WTC11 (cell line): ENCODE results near the gene IPO4. TPM values are rescaled to one million over a fixed set of nuclear protein-coding genes. Genes with fewer than 3 reads are reported as not detected.

ENCODE experiments used
- ATAC-seq: fragments of 200-7000 bp; cut with Tn5 transposase; 2 replicates; pipeline ENCODE4 v1.10.0; 2021; ENCODE audit warnings: mild to moderate bottlenecking, moderate library complexity
- CTCF ChIA-PET: fragments of 300-600 bp; sonication (Branson Sonifier 250); formaldehyde crosslinking; loops from one replicate; lab custom pipeline; 2021; ENCODE audit warnings: antibody characterized with exemption; lab: Charles Lee
- POLR2A ChIA-PET: fragments of 350-600 bp; sonication (Branson Sonifier 250); formaldehyde crosslinking; loops from one replicate; lab custom pipeline; 2021; ENCODE audit warnings: antibody characterized with exemption; lab: Charles Lee
- DNase-seq: peaks from one replicate; pipeline ENCODE4 v3.0.0; 2021; ENCODE audit warnings: low spot score
- H3K27ac Mint-ChIP-seq: 2 replicates; pipeline ENCODE4 v1.8.0; 2021; ENCODE audit warnings: mixed read lengths
- H3K27me3 Mint-ChIP-seq: 2 replicates; pipeline ENCODE4 v1.8.0; 2021; ENCODE audit warnings: low read depth, mild to moderate bottlenecking, moderate library complexity, mixed read lengths
- H3K36me3 Mint-ChIP-seq: 2 replicates; pipeline ENCODE4 v1.8.0; 2021; ENCODE audit warnings: mixed read lengths
- H3K4me1 Mint-ChIP-seq: 2 replicates; pipeline ENCODE4 v1.8.0; 2022; ENCODE audit warnings: mixed read lengths
- H3K4me3 Mint-ChIP-seq: 2 replicates; pipeline ENCODE4 v1.8.0; 2021; ENCODE audit warnings: mild to moderate bottlenecking, moderate library complexity, mixed read lengths
- H3K9me3 Mint-ChIP-seq: 2 replicates; pipeline ENCODE4 v1.8.0; 2021; ENCODE audit warnings: mixed read lengths
- CBFB ChIP-seq: sonication (generic); formaldehyde crosslinking; IDR thresholded peaks from 2 replicates; pipeline ENCODE4 v1.8.1; 2022; ENCODE audit warnings: mild to moderate bottlenecking, low read depth, missing genetic modification reagents
- CREB1 ChIP-seq: sonication (generic); formaldehyde crosslinking; IDR thresholded peaks from 2 replicates; pipeline ENCODE4 v1.8.0; 2023; ENCODE audit warnings: mild to moderate bottlenecking, missing genetic modification reagents
- ERG ChIP-seq: fragments of 250-450 bp; sonication (Bioruptor Pico); IDR thresholded peaks from 2 replicates; pipeline ENCODE4 v1.8.0; 2021; ENCODE audit warnings: mild to moderate bottlenecking
- ESRRA ChIP-seq: sonication (generic); formaldehyde crosslinking; IDR thresholded peaks from 2 replicates; pipeline ENCODE4 v1.8.1; 2022; ENCODE audit warnings: mild to moderate bottlenecking, missing genetic modification reagents, borderline replicate concordance
- HMGA2 ChIP-seq: fragments of 250-450 bp; sonication (Bioruptor Pico); IDR thresholded peaks from 2 replicates; pipeline ENCODE4 v1.4.0; 2021; ENCODE audit warnings: mild to moderate bottlenecking, moderate library complexity
- PRRX2 ChIP-seq: fragments of 250-450 bp; sonication (Bioruptor Pico); IDR thresholded peaks from 2 replicates; pipeline ENCODE4 v1.8.0; 2021; ENCODE audit warnings: mild to moderate bottlenecking
- RORB ChIP-seq: fragments of 250-450 bp; sonication (Bioruptor Pico); IDR thresholded peaks from 2 replicates; pipeline ENCODE4 v1.9.0; 2021; ENCODE audit warnings: mild to moderate bottlenecking
- USF1 ChIP-seq: sonication (generic); formaldehyde crosslinking; IDR thresholded peaks from 2 replicates; pipeline ENCODE4 v1.8.0; 2022; ENCODE audit warnings: mild to moderate bottlenecking, missing genetic modification reagents
- ZNF396 ChIP-seq: fragments of 250-450 bp; sonication (Bioruptor Pico); IDR thresholded peaks from 2 replicates; pipeline ENCODE4 v1.8.0; 2021; ENCODE audit warnings: mild to moderate bottlenecking, moderate library complexity, borderline replicate concordance
- ZNF423 ChIP-seq: fragments of 250-450 bp; sonication (Bioruptor Pico); IDR thresholded peaks from 2 replicates; pipeline ENCODE4 v2.1.2; 2022; ENCODE audit warnings: mild to moderate bottlenecking, moderate library complexity
- ZNF512 ChIP-seq: sonication (generic); formaldehyde crosslinking; IDR thresholded peaks from 2 replicates; pipeline ENCODE4 v1.8.1; 2022; ENCODE audit warnings: missing genetic modification reagents, borderline replicate concordance
- total RNA-seq: library from RNA; stranded (reverse); gene quantifications from 3 replicates; pipeline ENCODE4 v1.2.3, GENCODE V29; 2021
- TF ChIP-seq, protein P1 (sequence below): sonication (generic); formaldehyde crosslinking; IDR thresholded peaks from 2 replicates; pipeline ENCODE4 v1.8.1; 2023; ENCODE audit warnings: mild to moderate bottlenecking, missing genetic modification reagents, moderate library complexity
- TF ChIP-seq, protein P2 (sequence below): sonication (generic); formaldehyde crosslinking; IDR thresholded peaks from 2 replicates; pipeline ENCODE4 v1.8.1; 2023; ENCODE audit warnings: mild to moderate bottlenecking, missing genetic modification reagents, borderline replicate concordance
- TF ChIP-seq, protein P3 (sequence below): fragments of 250-450 bp; sonication (Bioruptor Pico); IDR thresholded peaks from 2 replicates; pipeline ENCODE4 v1.9.0; 2021; ENCODE audit warnings: mild to moderate bottlenecking
- TF ChIP-seq, protein P4 (sequence below): sonication (generic); formaldehyde crosslinking; IDR thresholded peaks from 2 replicates; pipeline ENCODE4 v1.8.0; 2023; ENCODE audit warnings: missing genetic modification reagents, mild to moderate bottlenecking, borderline replicate concordance

IPO4 gene
- total RNA-seq, 1 experiment from 2014 or later = 128 TPM

DNA sequence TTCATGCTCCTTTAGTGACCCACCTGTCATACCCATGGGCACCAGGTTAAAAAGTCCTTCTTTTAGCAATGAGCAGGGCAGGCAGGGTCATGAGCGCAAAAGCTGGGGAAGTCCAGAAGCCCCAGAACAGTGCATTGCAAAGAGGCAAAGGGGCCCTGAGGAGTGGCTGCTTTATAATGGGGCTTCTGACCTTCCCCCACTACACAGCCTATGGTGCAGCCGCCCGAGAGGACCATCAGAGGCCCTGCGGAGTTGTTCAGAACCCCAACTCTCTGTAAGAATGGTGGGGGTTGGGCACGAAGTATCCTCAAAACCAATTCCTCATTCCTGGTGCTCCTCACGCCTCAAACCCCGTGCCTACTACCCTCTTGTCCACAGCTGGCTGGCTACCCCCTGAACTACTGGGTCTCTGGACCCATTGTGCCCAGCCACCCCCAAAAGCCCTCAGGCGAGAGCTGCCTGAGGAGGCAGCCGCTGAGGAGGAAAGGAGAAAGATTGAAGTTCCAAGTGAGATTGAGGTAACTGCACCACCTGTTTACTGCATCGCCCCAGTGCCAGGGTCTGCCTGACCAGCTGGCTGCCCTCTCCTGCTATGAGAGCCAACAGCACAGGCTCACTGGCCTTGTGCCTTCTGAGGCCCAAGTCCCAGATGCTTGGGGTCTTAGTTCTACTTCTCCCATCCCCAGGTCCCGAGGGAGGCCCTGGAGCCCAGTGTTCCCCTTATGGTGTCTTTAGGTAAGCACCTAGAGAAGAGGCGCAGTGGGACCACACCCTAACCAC, 10.0 kb downstream of the IPO4 start (continued):
- TF ChIP-seq, protein P1, sequence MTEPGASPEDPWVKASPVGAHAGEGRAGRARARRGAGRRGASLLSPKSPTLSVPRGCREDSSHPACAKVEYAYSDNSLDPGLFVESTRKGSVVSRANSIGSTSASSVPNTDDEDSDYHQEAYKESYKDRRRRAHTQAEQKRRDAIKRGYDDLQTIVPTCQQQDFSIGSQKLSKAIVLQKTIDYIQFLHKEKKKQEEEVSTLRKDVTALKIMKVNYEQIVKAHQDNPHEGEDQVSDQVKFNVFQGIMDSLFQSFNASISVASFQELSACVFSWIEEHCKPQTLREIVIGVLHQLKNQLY = no peak
- TF ChIP-seq PRRX2 = no peak
- TF ChIP-seq ZNF423 = no peak
- no peak for TF ChIP-seq CREB1
- no peak for TF ChIP-seq ERG (CRISPR knock-in tag)

DNA sequence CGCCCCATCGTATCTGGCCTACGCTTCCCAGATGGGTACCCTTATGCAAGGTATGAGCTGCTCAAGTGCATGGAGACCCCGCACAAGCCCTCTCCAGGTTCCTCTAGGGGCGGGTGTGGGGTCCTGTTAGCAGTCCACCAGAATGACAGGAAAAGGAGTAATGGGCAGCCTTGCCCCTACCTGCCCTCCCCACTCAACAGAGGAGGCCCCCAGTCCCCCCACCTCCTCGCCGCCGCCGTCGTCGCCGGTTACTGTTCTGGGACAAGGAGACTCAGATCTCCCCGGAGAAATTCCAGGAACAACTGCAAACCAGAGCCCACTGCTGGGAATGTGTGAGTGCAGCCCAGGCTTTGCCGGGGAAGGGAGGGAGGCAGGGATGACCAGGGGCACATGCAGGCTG, 10.7 kb downstream of the IPO4 start:
- Mint-ChIP-seq H3K27me3 (no peaks in the 10 kb centered on the region), H3K4me1 (0 out of 2 replicates have a peak, but pooled peaks cover 4% of the 10 kb centered on the region), H3K27ac (no peak overlapping the region), H3K9me3 (no peaks in the 10 kb centered on the region), H3K36me3 (peaks cover 27% of the 10 kb centered on the region), H3K4me3 (no peak overlapping the region)
- CTCF ChIA-PET = interaction anchor here (1.5 kb wide), 1 partner anchor 16 kb away, joined by 6 read pairs; the partner anchor contains the start of gene IRF9
- ATAC-seq (no peak), DNase-seq (no peak)
- TF ChIP-seq, protein P2, sequence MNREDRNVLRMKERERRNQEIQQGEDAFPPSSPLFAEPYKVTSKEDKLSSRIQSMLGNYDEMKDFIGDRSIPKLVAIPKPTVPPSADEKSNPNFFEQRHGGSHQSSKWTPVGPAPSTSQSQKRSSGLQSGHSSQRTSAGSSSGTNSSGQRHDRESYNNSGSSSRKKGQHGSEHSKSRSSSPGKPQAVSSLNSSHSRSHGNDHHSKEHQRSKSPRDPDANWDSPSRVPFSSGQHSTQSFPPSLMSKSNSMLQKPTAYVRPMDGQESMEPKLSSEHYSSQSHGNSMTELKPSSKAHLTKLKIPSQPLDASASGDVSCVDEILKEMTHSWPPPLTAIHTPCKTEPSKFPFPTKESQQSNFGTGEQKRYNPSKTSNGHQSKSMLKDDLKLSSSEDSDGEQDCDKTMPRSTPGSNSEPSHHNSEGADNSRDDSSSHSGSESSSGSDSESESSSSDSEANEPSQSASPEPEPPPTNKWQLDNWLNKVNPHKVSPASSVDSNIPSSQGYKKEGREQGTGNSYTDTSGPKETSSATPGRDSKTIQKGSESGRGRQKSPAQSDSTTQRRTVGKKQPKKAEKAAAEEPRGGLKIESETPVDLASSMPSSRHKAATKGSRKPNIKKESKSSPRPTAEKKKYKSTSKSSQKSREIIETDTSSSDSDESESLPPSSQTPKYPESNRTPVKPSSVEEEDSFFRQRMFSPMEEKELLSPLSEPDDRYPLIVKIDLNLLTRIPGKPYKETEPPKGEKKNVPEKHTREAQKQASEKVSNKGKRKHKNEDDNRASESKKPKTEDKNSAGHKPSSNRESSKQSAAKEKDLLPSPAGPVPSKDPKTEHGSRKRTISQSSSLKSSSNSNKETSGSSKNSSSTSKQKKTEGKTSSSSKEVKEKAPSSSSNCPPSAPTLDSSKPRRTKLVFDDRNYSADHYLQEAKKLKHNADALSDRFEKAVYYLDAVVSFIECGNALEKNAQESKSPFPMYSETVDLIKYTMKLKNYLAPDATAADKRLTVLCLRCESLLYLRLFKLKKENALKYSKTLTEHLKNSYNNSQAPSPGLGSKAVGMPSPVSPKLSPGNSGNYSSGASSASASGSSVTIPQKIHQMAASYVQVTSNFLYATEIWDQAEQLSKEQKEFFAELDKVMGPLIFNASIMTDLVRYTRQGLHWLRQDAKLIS (CRISPR knock-in tag) = no peak
- TF ChIP-seq ZNF396 (CRISPR knock-in tag) = no peak
- TF ChIP-seq HMGA2 (CRISPR knock-in tag) = no peak
- TF ChIP-seq, protein P3, sequence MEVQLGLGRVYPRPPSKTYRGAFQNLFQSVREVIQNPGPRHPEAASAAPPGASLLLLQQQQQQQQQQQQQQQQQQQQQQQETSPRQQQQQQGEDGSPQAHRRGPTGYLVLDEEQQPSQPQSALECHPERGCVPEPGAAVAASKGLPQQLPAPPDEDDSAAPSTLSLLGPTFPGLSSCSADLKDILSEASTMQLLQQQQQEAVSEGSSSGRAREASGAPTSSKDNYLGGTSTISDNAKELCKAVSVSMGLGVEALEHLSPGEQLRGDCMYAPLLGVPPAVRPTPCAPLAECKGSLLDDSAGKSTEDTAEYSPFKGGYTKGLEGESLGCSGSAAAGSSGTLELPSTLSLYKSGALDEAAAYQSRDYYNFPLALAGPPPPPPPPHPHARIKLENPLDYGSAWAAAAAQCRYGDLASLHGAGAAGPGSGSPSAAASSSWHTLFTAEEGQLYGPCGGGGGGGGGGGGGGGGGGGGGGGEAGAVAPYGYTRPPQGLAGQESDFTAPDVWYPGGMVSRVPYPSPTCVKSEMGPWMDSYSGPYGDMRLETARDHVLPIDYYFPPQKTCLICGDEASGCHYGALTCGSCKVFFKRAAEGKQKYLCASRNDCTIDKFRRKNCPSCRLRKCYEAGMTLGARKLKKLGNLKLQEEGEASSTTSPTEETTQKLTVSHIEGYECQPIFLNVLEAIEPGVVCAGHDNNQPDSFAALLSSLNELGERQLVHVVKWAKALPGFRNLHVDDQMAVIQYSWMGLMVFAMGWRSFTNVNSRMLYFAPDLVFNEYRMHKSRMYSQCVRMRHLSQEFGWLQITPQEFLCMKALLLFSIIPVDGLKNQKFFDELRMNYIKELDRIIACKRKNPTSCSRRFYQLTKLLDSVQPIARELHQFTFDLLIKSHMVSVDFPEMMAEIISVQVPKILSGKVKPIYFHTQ (CRISPR knock-in tag) = no peak
- TF ChIP-seq RORB (CRISPR knock-in tag) = no peak
- no peak for TF ChIP-seq ESRRA (CRISPR knock-in tag)
- TF ChIP-seq ERG (CRISPR knock-in tag) = no peak
- TF ChIP-seq USF1 (CRISPR knock-in tag) = no peak
- no peak for TF ChIP-seq CREB1
- no peak for TF ChIP-seq ZNF512 (CRISPR knock-in tag)
- TF ChIP-seq CBFB = no peak
- TF ChIP-seq, protein P4, sequence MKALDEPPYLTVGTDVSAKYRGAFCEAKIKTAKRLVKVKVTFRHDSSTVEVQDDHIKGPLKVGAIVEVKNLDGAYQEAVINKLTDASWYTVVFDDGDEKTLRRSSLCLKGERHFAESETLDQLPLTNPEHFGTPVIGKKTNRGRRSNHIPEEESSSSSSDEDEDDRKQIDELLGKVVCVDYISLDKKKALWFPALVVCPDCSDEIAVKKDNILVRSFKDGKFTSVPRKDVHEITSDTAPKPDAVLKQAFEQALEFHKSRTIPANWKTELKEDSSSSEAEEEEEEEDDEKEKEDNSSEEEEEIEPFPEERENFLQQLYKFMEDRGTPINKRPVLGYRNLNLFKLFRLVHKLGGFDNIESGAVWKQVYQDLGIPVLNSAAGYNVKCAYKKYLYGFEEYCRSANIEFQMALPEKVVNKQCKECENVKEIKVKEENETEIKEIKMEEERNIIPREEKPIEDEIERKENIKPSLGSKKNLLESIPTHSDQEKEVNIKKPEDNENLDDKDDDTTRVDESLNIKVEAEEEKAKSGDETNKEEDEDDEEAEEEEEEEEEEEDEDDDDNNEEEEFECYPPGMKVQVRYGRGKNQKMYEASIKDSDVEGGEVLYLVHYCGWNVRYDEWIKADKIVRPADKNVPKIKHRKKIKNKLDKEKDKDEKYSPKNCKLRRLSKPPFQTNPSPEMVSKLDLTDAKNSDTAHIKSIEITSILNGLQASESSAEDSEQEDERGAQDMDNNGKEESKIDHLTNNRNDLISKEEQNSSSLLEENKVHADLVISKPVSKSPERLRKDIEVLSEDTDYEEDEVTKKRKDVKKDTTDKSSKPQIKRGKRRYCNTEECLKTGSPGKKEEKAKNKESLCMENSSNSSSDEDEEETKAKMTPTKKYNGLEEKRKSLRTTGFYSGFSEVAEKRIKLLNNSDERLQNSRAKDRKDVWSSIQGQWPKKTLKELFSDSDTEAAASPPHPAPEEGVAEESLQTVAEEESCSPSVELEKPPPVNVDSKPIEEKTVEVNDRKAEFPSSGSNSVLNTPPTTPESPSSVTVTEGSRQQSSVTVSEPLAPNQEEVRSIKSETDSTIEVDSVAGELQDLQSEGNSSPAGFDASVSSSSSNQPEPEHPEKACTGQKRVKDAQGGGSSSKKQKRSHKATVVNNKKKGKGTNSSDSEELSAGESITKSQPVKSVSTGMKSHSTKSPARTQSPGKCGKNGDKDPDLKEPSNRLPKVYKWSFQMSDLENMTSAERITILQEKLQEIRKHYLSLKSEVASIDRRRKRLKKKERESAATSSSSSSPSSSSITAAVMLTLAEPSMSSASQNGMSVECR (CRISPR knock-in tag) = no peak
- POLR2A ChIA-PET = no interaction called here
